Inflammatory macrophage treated with lipopolysaccharide for 1 hour (primary cell): ENCODE measurements around the gene ASH1L.
"Not testable (repeated sequence)": the region's sequence is repeated elsewhere in the genome, so short reads cannot be mapped to it uniquely, and the experiment has no call there.

Experiments
- DNase-seq, 2 donors: peaks; one replicate each; pipeline ENCODE4 v3.0.0-alpha.2; 2020 to 2022

ASH1L gene

DNA sequence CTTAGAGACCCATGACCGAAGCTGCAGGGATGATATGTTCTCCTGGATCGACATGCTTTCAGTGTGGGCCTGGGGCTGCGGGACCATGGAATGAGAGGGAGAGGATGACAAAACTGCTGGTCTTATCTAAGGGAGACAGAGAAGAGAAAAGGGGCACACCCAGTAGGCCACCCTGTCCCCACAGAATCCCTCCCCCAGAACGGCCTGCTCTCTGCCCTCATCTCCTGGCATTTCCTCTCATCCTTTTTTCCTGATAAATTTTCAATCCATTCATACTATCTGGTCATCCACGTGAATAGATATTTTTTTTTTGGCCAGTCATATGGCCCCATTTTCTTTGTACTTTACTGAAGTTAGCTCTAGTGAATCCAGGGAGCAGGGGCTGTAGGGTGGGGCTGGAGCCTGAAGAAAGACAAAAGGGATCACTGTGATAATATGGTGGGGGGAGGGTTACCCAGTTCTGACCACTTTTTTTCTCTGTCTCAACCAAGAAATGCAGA is 261.2 kb downstream of the ASH1L start, which contains the start of gene PKLR:
Gene PKLR (minus strand): TSS at position 97 of the 500 bp plus-strand sequence. CDS start 43 bp downstream, at position 54.
- DNase-seq = no peak

DNA sequence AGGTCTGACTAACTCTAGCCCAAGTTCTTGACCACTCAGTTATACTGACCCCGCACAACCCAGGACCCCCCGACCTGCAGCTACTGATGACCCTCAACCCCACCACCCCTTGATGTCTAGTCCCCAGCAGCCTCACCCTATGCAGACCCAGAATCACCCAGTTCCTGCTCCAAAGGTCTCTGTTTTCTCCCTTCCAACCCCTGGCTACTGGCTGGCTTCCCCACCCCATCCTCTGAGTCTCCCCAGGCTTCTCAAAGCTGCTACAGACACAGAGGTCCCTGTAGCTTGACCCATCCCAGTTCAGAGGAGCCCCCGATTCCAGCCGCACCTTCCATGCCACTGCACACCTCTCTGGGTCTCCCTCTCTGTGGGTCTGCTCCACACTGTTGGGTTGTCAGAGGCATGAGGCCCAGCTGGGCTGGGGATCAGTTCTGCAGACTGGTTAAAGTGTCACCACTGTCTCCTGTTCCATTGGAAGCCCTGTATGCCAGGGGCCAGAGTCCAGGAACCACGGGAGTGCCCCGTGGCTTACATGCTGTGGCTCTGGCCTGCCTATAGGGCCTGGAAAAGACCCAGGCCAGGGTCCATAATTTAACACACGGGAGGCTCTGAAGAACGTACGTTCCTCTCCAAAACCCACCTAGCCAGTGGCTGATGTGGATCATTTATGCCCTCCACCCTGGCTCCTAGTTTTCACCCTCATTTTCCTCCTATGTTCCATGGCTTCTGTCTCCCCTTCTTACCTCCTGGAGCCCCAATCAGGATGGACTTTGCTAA is 261.9 kb downstream of the ASH1L start:
- DNase-seq = no peak

DNA sequence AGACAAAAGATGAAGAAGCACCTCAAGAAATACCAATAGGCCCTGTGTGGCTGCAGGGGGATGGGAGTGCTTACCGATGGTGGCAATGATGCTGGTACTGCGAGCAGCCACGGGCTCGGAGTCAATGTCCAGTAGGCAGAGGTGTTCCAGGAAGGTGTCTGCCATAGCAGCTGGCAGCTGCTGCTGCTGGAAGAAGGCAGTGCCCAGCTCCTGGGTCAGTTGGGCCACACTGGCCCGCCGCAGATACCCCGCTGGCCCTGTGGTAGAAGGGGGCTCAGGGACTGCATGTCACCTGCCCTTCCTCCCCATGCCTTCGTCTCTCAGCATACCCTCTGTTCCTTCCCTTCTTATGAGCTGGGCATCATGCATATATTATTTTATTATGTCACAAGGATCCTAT is 262.6 kb downstream of the ASH1L start:
- no peak for DNase-seq

DNA sequence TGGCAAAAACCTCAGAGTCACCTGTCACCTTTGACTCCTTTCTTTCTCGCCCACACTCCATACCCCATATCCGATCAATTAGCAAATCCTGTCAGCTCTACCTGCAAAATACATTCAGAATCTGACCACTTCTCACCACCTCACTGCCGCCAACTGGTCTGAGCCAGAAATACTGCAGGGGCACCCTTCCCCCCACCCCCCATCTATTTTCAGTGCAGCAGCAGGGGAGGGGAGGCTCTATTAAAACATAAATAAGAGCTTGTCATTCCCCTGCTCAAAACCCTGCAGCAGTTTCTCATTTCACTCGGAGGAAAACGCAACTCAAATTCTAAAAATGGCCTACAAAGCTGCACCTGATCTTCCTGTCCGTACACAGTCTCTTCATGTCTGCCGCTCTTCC is 265.2 kb downstream of the ASH1L start:
- DNase-seq = no peak

DNA sequence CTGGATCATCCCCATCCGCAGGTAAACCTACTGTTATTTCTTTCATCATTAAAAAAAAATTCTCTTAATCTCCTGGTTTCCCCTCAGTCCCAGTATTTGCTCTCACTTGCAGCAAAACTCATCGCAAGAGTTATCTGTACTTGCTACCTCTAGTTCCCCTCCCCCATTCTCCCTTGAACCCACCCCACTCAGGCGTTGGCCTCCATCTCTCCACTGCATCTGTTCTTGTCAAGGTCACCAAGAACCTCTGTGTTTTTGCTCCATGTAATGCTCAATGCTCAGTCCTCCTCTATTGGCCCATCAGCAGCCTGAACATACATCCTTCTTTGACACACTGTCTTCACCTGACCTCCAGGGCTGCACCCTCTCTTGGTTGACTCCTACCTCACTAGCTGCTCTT is 265.9 kb downstream of the ASH1L start:
- DNase-seq = no peak

DNA sequence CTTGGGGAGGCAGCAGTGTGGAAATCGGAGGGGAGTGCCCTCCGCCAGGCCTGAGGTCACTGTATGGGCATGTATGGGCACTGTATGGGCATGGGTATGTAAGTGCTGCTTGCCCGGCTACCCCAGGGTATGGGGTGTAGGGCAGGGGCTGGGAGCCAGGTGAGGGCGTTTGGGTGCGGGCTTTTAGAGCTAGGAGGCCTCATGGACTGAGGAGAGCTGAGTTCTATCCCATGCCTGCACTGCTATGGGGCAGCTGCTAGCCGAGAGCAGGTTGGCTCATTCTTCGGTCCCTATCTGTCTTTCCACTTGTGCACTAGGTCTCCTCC is 266.7 kb downstream of the ASH1L start:
- no peak for DNase-seq

DNA sequence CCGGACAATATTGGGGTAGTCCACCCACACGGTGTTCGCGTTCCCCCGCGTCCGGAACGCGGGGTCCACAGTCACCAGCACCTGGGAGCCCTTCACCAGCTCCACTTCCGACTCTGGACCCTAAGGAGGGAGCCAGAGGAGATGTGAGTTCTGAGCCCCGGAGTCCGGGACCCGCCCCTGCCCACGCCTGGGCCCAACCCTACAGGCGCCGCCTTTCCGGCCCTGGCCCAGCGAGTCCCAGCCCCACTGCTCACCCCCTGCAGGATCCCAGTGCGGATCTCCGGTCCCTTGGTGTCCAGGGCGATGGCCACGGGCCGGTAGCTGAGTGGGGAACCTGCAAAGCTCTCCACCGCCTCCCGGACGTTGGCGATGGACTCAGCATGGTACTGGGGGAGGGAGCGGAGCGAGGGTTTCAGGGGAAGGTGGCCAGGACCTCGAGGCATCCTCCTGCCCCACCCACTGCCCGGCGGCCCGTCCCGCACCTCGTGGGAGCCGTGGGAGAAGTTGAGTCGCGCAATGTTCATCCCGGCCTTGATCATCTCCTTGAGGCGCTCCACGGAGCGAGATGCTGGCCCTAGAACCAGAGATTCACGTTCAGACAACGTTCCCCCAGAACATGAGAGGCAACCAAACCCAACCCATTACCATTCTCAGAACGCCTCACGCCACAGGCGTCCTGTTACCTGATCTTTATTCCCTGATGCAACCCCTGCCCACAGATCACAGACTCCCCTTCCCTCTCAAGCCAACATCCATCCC is 267.2 kb downstream of the ASH1L start:
- no peak for DNase-seq

DNA sequence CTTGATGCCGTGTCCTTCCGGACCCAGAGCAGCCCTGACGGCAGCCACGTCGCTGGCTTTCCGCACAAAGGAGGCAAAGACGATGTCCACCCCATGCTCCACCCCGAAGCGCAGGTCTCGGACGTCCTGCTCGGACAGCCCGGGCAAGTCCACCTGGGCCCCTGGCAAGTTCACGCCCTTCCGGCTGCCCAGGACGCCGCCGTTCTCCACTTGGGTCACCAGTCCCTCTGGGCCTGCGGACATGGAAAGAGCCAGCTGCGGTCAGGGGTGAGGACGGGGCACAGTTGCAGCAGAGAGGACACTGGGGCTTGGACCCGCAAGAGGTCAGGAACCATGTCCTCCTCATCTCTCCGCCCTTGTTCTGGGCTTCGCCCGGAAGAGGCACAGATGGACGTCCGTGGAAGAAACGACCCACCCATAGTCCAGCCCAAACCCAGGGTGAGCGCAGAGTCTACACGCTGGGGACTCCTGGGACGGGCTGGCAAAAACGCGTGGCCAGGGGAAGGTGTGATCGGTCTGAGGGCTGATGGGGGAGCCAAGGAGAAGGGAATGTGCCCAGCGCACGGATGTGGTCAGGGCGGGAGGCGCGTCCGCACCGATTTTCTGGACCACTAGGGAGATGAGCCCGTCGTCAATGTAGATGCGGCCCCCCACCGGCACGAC is 268.0 kb downstream of the ASH1L start:
- DNase-seq = no peak

DNA sequence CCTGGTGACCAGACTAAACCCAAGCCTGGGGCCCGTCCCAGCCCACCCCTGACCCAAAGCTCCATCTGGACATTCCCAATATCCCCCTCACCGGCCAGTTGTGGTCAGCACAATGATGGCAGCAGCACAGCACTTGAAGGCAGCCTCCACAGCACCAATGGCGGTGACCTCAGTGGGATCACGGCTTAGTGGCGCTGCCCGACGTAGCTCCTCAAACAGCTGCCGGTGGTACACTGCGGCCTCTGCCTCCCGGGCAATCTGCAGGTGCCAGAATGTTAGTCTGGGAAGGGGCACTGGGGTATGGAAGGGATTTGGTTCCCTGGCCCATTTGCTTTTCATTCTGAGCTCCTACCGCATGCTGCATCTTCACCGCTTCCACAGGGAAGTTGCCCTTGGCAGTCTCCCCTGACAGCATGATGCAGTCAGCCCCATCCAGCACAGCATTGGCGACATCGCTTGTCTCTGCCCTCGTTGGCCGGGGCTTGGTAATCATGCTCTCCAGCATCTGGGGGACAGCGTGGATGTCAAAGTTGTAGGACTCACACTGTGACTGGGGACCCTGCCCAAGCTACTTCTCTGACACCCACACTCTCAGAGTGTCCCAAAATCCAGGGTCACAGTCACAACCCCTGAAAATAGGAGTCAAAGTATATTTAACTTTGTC is 269.4 kb downstream of the ASH1L start:
- DNase-seq = no peak

DNA sequence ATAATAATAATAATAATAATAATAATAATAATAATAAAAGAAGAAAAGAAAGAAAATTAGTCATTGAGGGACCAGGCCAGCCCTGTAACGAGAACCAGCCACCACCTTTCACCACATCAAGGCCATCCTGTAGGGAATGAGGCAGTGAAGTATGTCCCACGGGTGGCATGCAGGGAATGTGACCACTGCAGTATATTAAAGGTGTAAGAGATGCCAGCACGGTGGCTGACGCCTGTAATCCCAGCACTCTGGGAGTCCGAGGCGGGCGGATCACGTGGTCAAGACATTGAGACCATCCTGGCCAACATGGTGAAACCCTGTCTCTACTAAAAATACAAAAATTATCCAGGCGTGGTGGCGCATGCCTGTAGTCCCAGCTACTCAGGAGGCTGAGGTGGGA is 271.6 kb downstream of the ASH1L start:
- DNase-seq = not testable (repeated sequence)

DNA sequence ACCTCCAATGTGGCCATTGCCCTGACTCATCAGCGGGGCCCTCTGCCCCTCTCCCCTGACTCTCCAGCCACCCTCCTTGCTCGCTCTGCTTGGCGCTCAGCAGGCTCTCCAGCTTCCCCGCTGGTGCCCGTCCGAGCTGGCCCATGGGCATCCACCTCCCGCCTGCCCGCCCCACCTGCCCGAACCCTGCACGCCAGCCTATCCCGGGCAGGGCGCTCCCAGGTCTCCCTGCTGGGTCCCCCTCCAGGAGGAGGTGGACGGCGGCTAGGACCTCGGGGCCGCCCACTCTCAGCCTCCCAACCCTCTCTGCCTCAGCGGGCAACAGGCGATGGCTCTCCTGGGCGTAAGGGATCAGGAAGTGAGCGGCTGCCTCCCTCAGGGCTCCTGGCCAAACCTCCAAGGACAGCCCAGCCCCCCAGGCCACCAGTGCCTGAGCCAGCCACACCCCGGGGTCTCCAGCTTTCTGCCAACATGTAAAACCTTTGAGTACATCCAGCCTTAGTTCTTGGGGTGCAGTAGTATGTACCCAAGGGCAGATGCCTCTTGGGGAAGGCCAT is 274.5 kb downstream of the ASH1L start:
- DNase-seq = no peak

DNA sequence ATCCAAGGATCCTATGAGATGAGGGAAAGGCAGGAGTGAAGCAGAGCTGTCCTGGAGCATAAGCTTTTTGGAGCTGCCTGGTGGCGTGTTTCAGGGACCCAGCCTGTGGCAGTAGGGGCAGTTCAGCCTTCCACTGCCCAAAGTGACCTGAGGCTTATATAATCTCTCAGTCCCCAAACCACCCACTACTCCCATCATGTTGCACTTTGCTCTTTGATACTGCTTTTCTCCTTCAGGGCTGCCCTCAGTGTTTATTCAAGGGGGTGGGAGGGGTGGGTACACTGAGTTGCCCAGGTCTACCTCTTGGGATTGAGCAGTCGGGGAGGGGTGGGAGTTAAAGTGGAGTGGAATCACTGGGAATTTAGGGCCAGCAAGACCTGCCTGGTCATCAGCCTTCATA is 276.1 kb downstream of the ASH1L start:
- DNase-seq = no peak

DNA sequence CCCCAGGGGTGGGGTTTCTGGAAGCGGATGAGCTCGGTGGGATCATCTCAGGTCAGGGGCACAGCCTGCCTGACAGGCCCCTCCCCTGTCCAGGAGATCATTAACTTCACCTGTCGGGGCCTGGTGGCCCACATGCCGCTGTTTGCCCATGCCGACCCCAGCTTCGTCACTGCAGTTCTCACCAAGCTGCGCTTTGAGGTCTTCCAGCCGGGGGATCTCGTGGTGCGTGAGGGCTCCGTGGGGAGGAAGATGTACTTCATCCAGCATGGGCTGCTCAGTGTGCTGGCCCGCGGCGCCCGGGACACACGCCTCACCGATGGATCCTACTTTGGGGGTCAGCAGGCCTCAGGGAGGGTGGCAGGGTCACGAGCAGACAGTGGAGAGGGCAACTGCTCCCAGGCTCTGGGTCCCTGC is 277.0 kb downstream of the ASH1L start:
- no peak for DNase-seq
